GM12875 (cell line): Measurements from ENCODE around the gene SNED1.

Experiments used
- H3K4me3 ChIP-seq: one replicate; pipeline ENCODE4 v1.5.1; 2011; ENCODE audit warnings: low read depth, low read length, control low read depth
- CTCF ChIP-seq: IDR thresholded peaks from 2 replicates; pipeline ENCODE4 v1.5.1; 2011; ENCODE audit warnings: low read depth, mild to moderate bottlenecking, control low read depth, inconsistent platforms, low read length, moderate library complexity, borderline replicate concordance; ENCODE audit not compliant: insufficient read depth

The SNED1 gene

DNA sequence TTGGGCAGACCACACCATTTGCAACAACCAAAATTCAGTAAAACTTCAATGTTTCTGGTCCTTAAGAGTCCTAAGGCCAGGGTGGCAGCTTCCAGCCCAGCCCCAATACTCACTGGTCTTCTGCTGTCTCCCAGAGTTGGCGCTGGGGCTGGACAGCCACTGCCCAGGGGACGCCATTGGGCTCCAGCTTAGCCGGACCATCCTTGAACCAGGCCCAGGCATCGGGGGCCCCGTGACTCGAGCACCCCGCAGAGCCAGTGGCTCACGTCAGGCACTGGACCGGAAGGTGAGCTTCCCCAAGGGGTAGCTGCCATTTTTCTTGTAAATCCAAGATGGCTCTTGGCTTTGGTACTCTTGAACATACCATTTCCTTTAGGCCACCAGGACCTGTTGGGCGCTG lies 21.8 kb downstream of the SNED1 start:
- H3K4me3 ChIP-seq = no peak overlapping the region
- no peak for TF ChIP-seq CTCF

DNA sequence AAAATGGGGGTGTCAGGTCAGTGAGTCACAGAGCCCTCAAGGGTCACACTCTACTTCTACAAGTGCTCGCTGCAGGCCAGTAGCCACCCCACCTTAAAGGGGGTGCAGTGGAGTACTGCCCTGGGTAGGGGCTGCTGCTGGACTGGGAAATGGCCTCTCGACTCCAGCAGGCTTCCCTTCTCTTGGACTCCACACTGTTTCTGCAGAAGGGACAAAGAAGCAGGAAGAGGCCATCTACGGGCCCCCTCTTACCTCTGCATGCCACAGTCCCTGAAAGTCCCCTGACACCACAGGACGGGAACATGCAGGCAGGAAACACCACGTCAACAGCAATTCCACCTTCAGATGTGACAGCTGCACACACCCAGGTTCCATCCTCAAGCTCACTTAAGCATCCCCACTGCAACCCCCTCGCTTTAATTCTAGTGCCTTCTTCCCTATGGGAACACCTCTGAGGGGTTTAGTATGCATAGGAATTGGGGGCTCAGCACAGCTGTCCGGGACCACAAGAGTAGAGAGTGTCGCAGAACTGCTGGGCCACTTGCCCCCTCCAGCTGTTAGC lies 22.3 kb downstream of the SNED1 start:
- no peak for TF ChIP-seq CTCF

DNA sequence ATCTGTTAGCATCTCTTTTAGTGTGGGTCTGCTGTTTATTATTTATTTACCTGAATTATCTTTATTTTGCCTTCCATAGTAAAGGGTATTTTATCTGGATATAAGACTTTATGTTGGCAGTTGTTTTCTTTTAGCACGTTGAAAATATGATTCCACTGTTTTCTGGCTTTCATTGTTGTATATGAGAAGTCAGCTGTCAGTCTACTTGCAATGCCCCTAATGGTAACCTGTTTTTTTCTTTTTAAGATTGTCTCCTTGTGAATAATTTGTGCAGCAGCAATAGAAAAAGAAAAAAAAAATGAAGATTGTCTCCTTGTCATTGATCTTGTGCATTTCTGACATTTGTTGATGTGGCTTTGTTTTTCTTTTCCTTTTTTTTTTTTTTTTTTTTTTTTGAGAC lies 27.2 kb downstream of the SNED1 start:
- no peak overlapping the region for H3K4me3 ChIP-seq
- no peak for TF ChIP-seq CTCF

More for the DNA sequence above, 22.3 kb downstream of the SNED1 start:
- H3K4me3 ChIP-seq = no peak overlapping the region

DNA sequence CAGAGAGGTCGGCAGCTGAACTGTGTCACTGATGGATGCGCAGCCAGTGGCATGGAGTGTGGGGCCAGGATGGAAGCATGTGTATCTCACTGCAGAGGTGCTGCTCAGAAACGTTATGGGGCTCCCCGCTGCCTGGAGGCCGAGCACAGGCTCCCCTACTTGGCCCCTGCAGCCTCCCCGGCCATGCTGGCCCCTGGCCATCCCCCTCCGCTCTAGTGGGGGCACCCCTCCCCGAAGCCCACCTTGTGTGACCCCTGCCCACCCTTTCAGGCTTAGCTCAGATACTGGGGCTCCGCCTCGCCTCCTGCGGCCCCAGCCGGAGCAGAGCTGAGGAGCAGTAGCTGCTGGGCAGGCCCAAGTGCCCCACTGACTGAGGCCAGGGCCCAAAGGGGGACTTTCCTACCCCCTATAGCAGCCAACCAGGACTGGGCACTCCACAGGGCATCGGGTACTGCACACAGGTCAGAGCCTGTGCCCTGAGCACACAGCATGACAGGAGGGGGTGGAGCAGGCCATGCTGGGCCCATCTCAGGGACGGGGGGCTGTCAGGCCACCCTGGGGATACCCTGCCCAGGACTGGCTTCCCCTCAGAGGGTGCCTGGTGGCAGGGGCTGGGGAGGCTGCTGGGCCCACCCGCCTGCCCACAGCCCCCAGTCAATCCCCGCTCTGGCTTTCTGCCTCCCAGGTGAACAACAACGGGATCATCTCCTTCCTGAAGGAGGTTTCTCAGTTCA lies 31.3 kb downstream of the SNED1 start:
- H3K4me3 ChIP-seq = no peak overlapping the region
- no peak for TF ChIP-seq CTCF

- no peak overlapping the region for H3K4me3 ChIP-seq
- TF ChIP-seq CTCF = no peak
These were observed 31.9 kb downstream of the SNED1 start for GRCh38 chr2:241030333-241030680.

DNA sequence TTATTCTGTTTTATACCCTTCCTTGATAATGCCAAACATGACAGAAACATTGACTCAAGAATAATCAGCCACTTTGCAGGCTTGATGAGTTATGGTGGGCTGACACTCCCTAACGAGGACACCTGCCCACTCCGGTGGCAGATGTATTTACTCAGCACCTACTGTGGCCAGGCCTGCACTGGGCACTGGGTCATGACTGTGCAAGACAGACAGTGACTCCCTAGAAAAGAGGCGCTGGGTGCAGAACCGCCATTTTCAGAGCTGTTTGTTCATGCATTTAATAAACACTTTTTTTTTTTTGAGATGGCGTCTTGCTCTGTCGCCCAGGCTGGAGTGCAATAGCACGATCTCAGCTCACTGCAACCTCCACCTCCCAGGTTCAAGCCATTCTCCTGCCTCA lies 32.5 kb downstream of the SNED1 start:
- no peak for TF ChIP-seq CTCF
- H3K4me3 ChIP-seq = no peak overlapping the region
